Prostate gland (tissue), 2 donors: ENCODE measurements around the gene ANKRD44. TPM values are rescaled to one million over a fixed set of nuclear protein-coding genes. Genes with fewer than 3 reads are reported as not detected.

Experiments
- DNase-seq: peaks from one replicate; pipeline ENCODE4 v3.0.0-alpha.2; 2019; ENCODE audit warnings: low spot score
- H3K27ac ChIP-seq, 2 donors: fragments of 200-600 bp; sonication (generic); 2 replicates each; pipeline ENCODE4 v1.5.1; 2017 to 2019
- H3K27me3 ChIP-seq: fragments of 200-600 bp; sonication (generic); replicated peaks from 2 replicates; pipeline ENCODE4 v1.5.1; 2019; ENCODE audit not compliant: insufficient read depth
- H3K36me3 ChIP-seq, 2 donors: fragments of 200-600 bp; sonication (generic); 1 replicate in 1 of 2; 2 replicates in 1 of 2; pipeline versions ENCODE4 v1.5.1 to v1.8.1; 2017 to 2019
- H3K4me1 ChIP-seq: fragments of 200-600 bp; sonication (generic); replicated peaks from 2 replicates; pipeline ENCODE4 v1.5.1; 2019
- H3K4me3 ChIP-seq, 2 donors: fragments of 200-600 bp; sonication (generic); 2 replicates each; pipeline ENCODE4 v1.5.1; 2017 to 2019
- H3K9me3 ChIP-seq: fragments of 200-600 bp; sonication (generic); 2 replicates; pipeline ENCODE4 v1.5.1; 2017
- POLR2A ChIP-seq: fragments of 450-650 bp; IDR thresholded peaks from one replicate; pipeline ENCODE4 v1.6.1; 2016; ENCODE audit warnings: antibody characterized with exemption, mild to moderate bottlenecking
- POLR2AphosphoS5 ChIP-seq: sonication (generic); formaldehyde crosslinking; IDR thresholded peaks from one replicate; pipeline ENCODE4 v1.6.1; 2017; ENCODE audit warnings: antibody characterized with exemption
- WGBS: methylation state at CpG from one replicate; pipeline ENCODE4 v1.1.5; 2018; 5-methylcytosine and 5-hydroxymethylcytosine counted together
- intact Hi-C: fragments of 100-400 bp; cut with DNase I; formaldehyde crosslinking; loops from one replicate; pipeline ENCODE4 v1.14.2; 2022
- total RNA-seq, 2 donors: library from RNA; depleted of rRNA; stranded (reverse); fragments of >200 nt; gene quantifications; one replicate each; pipeline ENCODE4 v1.1.0, GENCODE V29; 2016
- TF ChIP-seq, protein P1 (sequence below), 4 experiments: fragments of 200-600 bp in 2 of 4; fragments of 450-650 bp in 2 of 4; sonication (generic) in 2 of 4; IDR thresholded peaks; 1 replicate in 3 of 4; 2 replicates in 1 of 4; pipeline ENCODE4 v1.5.1; 2016 to 2019; ENCODE audit warnings: antibody characterized with exemption in 4 of 4, mild to moderate bottlenecking in 2 of 4, moderate library complexity in 2 of 4

Gene ANKRD44
- total RNA-seq, 2 donors from 2014 or later, result 6.0 to 11.2 TPM

DNA sequence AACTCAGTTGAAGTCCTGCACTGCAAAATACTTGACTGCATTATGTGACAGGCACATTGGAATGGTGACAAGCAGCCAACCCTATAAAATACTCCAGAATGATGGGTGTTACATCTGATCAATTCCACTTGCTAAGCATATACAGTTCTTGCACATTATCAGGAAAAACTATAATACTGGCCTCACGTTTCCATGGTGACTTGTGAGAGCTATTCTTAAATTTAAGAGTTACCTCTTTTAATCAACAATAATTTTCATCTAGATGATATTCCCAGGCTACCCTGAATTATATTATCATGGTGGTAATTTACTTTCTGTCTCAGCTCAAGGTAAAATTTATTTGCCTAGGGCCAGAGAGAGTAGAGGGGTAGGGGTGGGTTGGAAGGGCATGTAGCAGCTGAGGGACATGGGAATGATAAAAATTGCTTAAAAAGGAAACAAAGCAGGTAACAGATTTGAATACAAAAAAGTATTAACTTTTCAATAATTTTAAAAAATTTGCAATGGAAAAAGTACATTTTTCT is 251.7 kb downstream of the ANKRD44 start:
- TF ChIP-seq, protein P1, sequence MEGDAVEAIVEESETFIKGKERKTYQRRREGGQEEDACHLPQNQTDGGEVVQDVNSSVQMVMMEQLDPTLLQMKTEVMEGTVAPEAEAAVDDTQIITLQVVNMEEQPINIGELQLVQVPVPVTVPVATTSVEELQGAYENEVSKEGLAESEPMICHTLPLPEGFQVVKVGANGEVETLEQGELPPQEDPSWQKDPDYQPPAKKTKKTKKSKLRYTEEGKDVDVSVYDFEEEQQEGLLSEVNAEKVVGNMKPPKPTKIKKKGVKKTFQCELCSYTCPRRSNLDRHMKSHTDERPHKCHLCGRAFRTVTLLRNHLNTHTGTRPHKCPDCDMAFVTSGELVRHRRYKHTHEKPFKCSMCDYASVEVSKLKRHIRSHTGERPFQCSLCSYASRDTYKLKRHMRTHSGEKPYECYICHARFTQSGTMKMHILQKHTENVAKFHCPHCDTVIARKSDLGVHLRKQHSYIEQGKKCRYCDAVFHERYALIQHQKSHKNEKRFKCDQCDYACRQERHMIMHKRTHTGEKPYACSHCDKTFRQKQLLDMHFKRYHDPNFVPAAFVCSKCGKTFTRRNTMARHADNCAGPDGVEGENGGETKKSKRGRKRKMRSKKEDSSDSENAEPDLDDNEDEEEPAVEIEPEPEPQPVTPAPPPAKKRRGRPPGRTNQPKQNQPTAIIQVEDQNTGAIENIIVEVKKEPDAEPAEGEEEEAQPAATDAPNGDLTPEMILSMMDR (IDR thresholded peaks at IDR 0.05), result no peak
- TF ChIP-seq POLR2AphosphoS5, result no peak
- TF ChIP-seq POLR2A, result no peak
- H3K27ac ChIP-seq, result no peak overlapping the region
- WGBS, result 100% methylated on average over 1 of the region's 1 CpG
- H3K4me1 ChIP-seq, result no peaks in the 10 kb centered on the region
- no peaks in the 10 kb centered on the region for H3K27me3 ChIP-seq
- no peaks in the 10 kb centered on the region for H3K36me3 ChIP-seq
- no peak overlapping the region for H3K4me3 ChIP-seq
- no peaks in the 10 kb centered on the region for H3K9me3 ChIP-seq
- DNase-seq, result no peak
- intact Hi-C loops, result no loop called here

DNA sequence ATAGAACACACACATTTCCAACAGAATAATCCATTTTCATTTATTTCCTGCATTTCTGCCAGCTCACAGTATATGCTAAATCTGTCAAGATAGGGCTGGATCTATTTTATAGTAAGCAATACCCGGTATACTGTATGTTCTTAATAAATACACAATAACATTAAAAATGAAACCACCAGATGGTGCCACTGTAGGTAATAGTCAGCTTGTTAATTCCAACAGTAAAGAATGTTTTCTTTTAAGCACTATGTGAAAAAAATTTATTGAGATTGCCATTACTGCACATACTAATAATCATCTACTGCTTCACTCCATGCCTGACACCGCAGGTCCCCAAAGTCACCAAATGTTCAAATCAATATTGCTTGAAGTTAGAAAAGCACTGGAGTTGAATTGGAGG is 252.6 kb downstream of the ANKRD44 start:
- H3K36me3 ChIP-seq, result no peaks in the 10 kb centered on the region
- H3K9me3 ChIP-seq, result no peaks in the 10 kb centered on the region
- no peak for DNase-seq
- 71% methylated on average over 2 of the region's 2 CpGs for whole genome bisulfite sequencing
- no peaks in the 10 kb centered on the region for H3K4me1 ChIP-seq
- no peaks in the 10 kb centered on the region for H3K27me3 ChIP-seq
- H3K4me3 ChIP-seq, result no peak overlapping the region
- TF ChIP-seq, protein P1 (IDR thresholded peaks at IDR 0.05), result no peak
- TF ChIP-seq POLR2A (no peak), POLR2AphosphoS5 (no peak)
- no peak overlapping the region for H3K27ac ChIP-seq
- intact Hi-C loops, result no loop called here

DNA sequence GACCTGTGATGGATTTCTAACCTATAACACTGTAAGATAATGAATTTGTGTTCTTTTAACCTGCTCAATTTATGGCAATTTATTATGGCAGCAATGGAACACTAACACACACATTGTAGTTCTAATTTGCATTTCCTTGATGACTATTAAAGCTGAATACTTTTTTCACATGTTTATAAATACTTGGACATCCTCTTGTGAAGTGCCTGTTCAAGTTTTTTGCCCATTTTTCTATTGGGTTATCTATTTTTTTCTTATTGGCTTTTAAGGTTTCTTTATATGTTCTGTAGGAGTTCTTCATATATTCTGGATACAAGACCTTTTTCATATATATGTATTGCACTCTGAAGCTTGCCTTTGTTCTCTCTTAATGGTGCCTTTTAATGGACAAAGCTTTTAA is 255.5 kb downstream of the ANKRD44 start:
- Histone ChIP-seq H3K36me3 (no peaks in the 10 kb centered on the region), H3K4me3 (no peak overlapping the region), H3K4me1 (no peaks in the 10 kb centered on the region), H3K27ac (no peak overlapping the region), H3K27me3 (no peaks in the 10 kb centered on the region), H3K9me3 (no peaks in the 10 kb centered on the region)
- TF ChIP-seq, protein P1 (IDR thresholded peaks at IDR 0.05), result no peak
- TF ChIP-seq POLR2A (no peak), POLR2AphosphoS5 (no peak)
- intact Hi-C loops, result no loop called here
- no peak for DNase-seq

DNA sequence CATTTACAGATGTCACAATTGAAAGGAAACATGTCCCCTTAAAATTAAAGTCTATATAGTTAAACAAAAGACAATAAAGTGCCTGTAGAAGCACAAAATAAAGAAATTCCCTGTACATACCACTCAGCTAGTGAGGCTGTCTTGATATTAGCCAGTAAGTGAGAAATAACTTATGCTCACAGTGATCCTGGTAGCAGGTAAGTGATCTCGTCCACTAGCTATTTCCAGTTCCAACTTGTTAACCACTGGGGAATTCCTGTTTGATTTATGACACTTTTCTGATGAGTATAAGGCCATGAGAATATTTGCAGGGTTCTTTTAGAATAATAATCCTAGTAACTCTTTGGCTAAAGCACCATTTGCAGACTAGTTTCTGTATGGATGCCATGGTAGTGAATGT is 256.1 kb downstream of the ANKRD44 start:
- intact Hi-C loops, result no loop called here
- no peak for DNase-seq
- no peaks in the 10 kb centered on the region for H3K4me1 ChIP-seq
- no peaks in the 10 kb centered on the region for H3K9me3 ChIP-seq
- TF ChIP-seq POLR2AphosphoS5 (no peak), POLR2A (no peak)
- TF ChIP-seq, protein P1 (IDR thresholded peaks at IDR 0.05), result no peak
- no peak overlapping the region for H3K27ac ChIP-seq
- H3K27me3 ChIP-seq, result no peaks in the 10 kb centered on the region
- H3K4me3 ChIP-seq, result no peak overlapping the region
- 74% methylated on average over 1 of the region's 1 CpG for WGBS
- no peaks in the 10 kb centered on the region for H3K36me3 ChIP-seq

GRCh38 chr2:197052356-197052755 is 258.2 kb downstream of the ANKRD44 start:
- no peak overlapping the region for H3K27ac ChIP-seq
- H3K4me3 ChIP-seq, result no peak overlapping the region
- no peaks in the 10 kb centered on the region for H3K27me3 ChIP-seq
- intact Hi-C loops, result no loop called here
- no peaks in the 10 kb centered on the region for H3K4me1 ChIP-seq
- no peak for DNase-seq
- no peaks in the 10 kb centered on the region for H3K36me3 ChIP-seq
- WGBS, result 31% methylated on average over 4 of the region's 4 CpGs
- no peaks in the 10 kb centered on the region for H3K9me3 ChIP-seq
- no peak for TF ChIP-seq POLR2A
- TF ChIP-seq, protein P1 (IDR thresholded peaks at IDR 0.05), result no peak
- TF ChIP-seq POLR2AphosphoS5, result no peak
